HEK293T (cell line): ENCODE data around the gene PIGZ.

Experiments used
- BHLHE40 ChIP-seq: fragments of 450-650 bp; IDR thresholded peaks from 2 replicates; pipeline ENCODE4 v1.6.1; 2016; ENCODE audit warnings: mild to moderate bottlenecking, moderate library complexity, borderline replicate concordance
- HDGF ChIP-seq: fragments of 450-650 bp; IDR thresholded peaks from 2 replicates; pipeline ENCODE4 v1.6.1; 2017; ENCODE audit warnings: antibody characterized with exemption, borderline replicate concordance
- NFRKB ChIP-seq: fragments of 450-650 bp; IDR thresholded peaks from 2 replicates; pipeline ENCODE4 v1.6.1; 2016; ENCODE audit warnings: mild to moderate bottlenecking, moderate library complexity
- PKNOX1 ChIP-seq: fragments of 450-650 bp; IDR thresholded peaks from 2 replicates; pipeline ENCODE4 v1.6.1; 2016
- SP1 ChIP-seq: fragments of 450-650 bp; IDR thresholded peaks from 2 replicates; pipeline ENCODE4 v1.6.1; 2017
- SUZ12 ChIP-seq: fragments of 450-650 bp; IDR thresholded peaks from 2 replicates; pipeline ENCODE4 v1.6.1; 2016; ENCODE audit warnings: mild to moderate bottlenecking
- TARDBP ChIP-seq: fragments of 450-650 bp; IDR thresholded peaks from 2 replicates; pipeline ENCODE4 v1.6.1; 2016

DNA sequence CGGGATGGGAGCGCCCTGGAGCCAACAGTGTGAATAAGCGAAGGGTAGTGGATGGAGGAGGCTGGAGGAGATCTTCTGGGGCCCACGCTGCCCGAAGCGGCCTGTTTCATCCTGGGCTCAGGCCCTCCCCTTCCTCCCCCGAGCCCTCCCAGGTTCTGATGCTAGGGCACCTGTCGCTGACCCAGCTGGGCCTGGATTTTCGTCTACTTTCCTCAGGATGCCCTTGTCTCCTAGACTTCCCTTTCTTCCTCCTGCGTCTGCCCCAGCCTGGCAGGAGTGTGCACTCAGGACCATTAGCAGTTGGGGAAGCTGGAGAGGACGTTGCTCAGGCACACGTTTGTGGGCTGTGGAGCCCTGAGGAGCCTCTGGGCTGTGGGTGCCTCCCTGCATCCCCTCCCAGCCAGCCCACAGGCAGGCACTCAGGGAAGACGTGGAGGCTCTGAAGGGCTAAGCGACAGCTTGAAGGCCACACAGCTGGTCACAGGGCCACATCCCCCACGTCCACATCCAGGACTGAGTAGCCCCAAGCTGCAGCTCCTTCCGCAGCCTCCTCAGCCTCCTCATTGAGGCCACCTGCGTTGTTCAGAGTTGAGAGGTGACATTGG lies 23.9 kb upstream of the PIGZ start:
- no peak for TF ChIP-seq SP1
- no peak for TF ChIP-seq HDGF
- no peak for TF ChIP-seq SUZ12
- TF ChIP-seq PKNOX1 = no peak
- TF ChIP-seq BHLHE40 = no peak
- TF ChIP-seq TARDBP = no peak
- no peak for TF ChIP-seq NFRKB
